NCI-H2196 treated with DMSO at 0.1 percent for 48 hours (cell line): ENCODE data around the gene OGFOD3.
A peak's percentile ranks its signal among the peaks of the same experiment; 100 is the strongest.
"Not testable (repeated sequence)": the region's sequence is repeated elsewhere in the genome, so short reads cannot be mapped to it uniquely, and the experiment has no call there.

Source experiments
- DNase-seq: peaks from one replicate; lab custom pipeline; 2025; ENCODE audit not compliant: unreplicated experiment; lab: John Stamatoyannopoulos, UW

OGFOD3 gene

GRCh38 chr17:82435103-82435502 is 16.7 kb upstream of the OGFOD3 start:
- DNase-seq, result no peak

DNA sequence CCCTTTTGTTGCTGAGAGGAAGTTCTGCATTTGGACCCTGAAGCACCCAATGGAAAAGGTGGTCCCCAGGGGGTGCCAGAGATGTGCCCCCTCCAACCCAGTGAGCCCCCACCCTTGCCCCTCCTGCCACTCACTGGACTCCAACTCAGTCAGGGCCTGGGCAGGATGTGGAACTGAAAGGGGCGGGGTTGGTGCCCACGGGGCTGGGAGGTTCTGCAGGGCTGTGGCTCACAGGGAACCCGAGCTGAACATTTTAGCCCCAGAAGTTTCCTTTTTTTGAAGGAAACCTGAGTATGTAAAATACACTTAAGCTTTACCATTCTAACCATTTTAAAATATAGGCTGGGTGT is 15.8 kb upstream of the OGFOD3 start:
- no peak for DNase-seq

DNA sequence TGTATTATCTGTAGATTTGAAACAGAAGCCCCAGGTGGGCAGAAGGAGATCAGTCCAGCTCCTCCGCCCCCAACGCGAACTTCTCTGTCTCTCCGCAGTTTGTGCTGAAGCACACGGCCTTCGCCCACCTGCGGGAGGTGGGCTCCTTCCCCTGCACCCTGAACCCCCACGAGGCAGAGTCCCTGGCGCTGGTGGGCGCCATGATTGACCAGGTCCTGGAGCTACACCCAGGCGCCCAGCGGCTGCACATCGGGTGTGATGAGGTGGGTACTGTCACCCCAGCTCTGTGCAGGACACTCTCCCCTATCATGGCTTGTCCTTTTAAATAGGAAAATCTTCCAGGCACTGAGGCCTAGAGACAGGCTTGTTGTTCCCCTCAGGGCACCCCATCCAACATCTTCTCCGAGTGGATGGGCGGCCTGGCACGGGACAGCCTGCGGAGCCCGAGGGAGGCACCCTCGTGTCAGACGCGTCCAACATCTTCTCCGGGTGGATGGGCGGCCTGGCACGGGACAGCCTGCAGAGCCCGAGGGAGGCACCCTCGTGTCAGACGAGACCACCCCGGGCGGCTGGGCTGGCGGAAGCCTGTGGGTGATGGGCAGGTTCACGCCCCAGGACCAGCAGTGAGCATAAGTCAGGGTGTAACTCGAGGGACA is 15.3 kb upstream of the OGFOD3 start:
- no peak for DNase-seq

GRCh38 chr17:82432017-82432416 is 13.6 kb upstream of the OGFOD3 start:
- DNase-seq, result no peak

GRCh38 chr17:82429824-82430223 is 11.4 kb upstream of the OGFOD3 start:
- no peak for DNase-seq

GRCh38 chr17:82428546-82428945 is 10.2 kb upstream of the OGFOD3 start:
- no peak for DNase-seq

GRCh38 chr17:82424863-82425159 is 6.4 kb upstream of the OGFOD3 start:
- DNase-seq, result no peak

DNA sequence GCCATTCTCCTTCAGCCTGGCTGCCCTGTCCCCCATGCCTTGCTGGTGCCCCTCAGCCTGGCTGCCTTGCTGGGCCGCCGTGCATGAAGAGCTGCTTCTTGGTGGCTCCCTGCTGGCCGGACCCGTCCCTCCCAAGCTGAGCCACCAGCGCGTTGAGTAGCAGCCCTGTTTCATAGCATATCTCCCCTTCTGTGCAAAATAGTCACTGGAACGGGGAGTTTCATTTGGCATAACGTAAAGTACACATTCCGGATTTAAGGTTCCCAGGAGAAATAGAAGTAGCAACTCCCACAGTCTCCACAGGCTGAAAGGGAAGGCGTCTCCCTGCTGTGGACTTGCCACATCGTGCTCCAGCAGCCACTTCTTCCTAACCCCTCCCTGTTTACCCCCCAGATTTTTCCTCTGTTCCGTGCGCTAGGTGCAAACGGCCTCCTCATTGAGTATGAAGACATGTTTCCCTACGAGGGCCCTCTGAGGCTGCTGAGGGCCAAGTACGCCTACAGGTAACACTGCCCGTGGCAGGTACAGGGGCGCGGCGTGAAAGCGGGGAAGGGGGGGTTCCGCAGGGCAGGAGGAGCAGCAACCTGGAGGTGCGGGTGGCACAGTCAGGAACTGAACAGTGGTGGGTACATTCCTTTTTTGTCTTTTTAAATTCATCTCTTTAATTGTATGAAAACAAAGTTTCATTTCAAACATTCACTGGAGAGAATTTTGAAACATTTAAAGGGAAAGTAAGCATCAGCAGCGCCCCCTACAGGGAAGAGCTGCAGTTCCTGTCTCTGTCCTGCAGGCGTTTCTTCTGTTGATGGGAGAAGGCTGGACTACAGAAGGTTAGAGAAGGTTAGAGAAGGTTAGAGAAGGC is 5.8 kb upstream of the OGFOD3 start:
- DNase-seq, result no peak

GRCh38 chr17:82419540-82419939 is 1.2 kb upstream of the OGFOD3 start:
- DNase-seq, result no peak

- DNase-seq, result no peak
Observed at GRCh38 chr17:82416771-82417170, 1.6 kb downstream of the OGFOD3 start.

DNA sequence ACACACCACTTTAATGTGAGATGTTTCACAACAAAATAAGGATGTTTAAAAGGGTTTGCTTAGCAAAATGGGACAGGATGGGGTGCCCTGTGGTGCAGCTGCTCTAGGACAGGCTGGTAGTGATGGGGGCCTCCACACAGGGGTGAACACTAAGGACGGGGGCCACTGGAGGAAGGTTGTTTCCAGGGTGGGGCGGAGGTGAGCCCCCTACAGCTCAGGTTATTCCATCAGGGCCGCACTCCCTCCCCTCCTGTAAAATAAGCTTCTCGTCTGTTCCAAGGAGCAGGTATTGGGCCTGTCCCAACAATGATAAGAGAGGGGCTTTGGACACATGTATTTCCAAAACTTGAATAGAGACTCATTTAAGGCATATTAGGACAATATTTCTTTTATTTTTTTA is 2.1 kb downstream of the OGFOD3 start:
- DNase-seq, result no peak

DNA sequence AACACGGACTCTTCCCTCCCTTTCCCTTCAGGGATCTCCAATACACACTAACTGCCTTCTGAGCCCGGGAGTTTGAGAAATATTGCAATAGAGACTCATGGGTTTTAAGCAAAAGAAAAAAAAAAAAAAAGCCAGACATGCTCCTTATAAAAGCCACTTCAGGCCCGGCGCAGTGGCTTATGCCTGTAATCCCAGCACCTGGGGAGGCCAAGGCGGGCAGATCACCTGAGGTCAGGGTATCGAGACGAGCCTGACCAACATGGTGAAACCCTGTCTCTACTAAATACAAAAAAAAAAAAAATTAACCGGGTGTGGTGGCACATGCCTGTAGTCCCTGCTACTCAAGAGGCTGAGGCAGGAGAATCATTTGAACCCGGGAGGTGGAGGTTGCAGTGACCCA is 2.6 kb downstream of the OGFOD3 start:
- no peak for DNase-seq

GRCh38 chr17:82415336-82415735 is 3.0 kb downstream of the OGFOD3 start:
- no peak for DNase-seq

DNA sequence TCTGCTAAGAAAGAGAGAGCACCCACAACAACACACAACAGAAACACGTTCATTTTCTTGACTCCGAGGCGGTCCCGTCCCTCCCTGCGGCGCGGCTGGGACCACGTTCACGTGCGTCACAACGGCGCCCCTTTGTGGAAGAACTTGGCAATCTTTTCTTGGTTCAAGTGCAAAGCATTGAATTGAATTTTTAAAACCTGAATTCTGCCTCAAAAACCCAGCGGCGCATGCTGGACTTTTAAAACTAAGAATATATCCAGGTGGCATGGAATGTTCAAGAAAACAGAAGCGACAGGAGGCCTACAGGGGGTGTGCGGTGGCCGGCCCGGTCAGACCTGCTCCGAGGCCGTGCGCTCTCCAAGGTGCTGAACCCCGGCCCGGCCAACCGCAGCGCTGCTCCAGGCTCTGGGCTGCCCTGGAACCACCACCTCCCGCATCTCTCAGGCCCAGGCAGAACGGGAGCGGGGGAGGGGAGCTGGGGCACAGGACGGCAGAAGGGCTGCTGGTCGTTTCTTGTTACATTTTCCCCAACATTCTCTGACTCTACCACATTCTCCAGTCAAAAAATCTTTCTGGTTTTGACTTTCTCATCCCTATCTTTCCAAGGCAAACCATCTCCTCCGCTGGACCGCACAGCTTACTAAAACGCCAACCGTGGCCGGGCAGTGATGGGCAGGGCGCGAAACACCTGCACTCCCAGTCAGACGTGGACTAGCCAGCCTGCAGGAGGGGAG is 3.7 kb downstream of the OGFOD3 start:
- DNase-seq, result peak; percentile 51

DNA sequence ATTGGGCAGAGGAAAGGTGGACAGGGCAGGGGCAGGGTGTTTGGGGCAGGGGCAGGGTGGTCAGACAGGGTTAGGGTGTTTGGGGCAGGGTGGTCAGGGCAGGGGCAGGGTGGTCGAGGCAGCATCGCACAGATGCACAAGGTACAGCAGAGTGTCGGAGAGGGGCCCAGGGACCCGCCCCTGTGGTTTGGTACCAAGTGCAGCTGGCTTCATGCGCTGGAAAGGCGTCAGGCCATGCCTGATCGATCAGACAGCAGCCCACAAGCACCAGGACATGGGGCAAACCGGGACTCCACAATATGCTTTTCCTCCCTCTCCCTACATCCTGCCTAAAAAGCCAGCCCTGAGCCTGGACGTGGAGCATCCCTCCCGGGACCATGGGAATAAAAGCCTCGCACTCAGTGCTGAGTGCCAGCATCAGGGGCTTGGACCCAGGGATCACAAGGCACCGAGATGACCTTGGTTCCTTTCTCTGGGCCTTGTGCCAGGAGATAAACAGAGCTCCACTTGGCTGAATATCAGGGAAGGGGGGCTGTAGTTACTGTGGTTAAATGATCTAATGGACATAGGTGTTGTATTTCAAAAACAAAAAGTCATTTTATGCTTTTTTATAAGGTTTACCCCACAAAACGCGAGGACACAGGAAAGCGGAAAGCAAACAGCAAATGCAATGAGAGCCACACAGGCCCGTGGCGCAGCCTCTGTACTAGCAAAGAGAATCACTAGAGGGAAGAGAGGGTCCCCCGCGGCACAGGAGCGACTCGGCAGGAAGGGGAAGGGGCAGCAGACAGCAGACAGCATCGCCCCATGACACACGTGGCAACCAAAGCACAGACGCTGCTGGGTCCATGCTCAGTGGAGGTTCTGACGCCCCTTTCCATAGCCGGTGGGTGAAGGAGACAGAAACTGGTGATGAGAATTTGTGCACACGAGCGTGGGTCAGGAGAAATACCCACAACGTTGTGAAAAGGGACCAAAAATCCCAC is 5.6 kb downstream of the OGFOD3 start:
- peak; percentile 73 for DNase-seq

- DNase-seq, result not testable (repeated sequence)
Observed at GRCh38 chr17:82412081-82412480, 6.3 kb downstream of the OGFOD3 start.

DNA sequence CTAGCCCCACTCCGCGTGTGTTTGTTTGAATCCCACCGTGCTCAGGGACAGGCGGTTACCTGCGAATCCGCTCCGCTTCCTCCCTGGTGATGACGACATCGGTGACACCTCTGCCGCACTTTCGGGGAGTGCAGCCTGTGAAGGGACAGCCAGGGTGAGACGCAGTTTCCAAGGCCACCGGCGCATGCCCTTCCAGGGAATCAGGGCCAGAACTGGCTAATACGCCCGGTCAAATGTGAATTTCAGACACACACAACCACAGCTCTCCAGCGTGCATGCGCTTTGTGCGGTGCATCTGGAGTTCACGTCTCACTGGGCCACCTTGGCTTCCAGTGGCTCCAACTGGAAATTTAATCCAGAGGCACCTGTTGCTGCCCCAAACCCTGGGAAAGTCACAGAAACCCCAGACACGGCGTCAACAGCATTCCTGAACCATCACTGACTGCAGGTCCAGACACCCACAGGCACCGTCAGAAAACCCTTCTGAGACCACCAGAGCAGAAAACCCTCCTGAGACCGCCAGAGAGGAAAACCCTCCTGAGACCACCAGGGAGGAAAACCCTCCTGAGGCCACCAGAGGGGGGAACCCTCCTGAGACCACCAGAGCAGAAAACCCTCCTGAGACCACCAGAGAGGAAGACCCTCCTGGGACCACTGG is 6.9 kb downstream of the OGFOD3 start:
- no peak for DNase-seq

DNA sequence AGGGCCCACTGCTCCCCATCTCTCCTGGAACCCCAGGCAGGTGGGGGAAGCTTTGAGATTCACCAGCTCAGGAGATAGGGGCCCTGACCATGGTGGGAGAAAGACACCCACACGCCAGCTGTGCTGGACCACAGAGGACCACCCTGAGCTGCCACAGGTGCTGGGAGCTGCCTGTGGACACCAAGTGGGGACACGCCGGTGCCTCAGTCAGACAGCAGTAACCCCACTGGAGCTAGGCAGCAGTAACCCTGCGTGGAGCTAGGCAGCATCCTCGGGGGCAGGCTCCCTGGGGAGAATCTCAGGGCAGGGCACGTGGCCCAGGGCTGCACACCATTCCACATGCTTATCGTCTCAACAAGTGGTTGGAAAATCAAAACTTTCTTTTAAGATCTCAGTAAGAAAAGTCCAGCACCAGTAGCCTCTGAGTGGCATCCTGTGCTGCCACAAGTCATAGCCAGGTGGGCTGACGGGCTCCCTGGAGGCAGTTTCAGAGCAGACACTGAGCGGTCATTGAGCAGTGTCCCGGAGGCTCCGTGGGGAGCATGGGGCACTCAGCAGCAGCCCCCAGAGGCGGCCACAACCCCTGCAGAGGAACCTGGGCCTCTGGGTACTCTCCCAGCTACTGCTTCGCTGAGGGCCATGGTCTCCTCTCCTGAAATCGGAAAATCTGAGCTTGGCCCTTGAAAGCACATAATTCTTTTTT is 8.2 kb downstream of the OGFOD3 start:
- no peak for DNase-seq

DNA sequence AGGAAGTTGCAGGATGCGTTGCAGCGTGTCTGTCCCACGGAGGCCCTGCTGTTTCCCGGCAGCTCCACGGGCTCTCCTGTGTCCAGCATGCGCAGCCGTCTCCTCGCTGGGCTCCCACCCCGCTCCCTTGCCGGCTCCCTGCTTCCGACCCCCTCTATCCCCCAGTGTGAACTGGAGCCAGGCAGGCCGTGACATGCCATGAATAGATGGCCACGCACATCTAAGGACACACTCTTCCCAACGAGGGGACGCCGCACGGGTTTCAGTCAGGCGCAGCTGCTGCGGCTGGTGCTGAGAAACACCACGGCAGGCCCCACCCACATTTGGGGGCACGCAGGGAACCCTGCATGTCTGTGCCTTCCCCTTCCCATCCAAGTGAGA is 9.5 kb downstream of the OGFOD3 start:
- DNase-seq, result no peak
